H1 (cell line): ENCODE measurements around the gene PTPRF. TPM values are rescaled to one million over a fixed set of nuclear protein-coding genes. Genes with fewer than 3 reads are reported as not detected.

Experiments used
- GABPA ChIP-seq: IDR thresholded peaks from 2 replicates; pipeline ENCODE4 v1.6.1; 2011; ENCODE audit warnings: mild to moderate bottlenecking, low read length, moderate library complexity, borderline replicate concordance; ENCODE audit not compliant: insufficient read depth
- polyA plus RNA-seq, 7 experiments: library from polyadenylated mRNA; depleted of rRNA in 3 of 7; stranded (reverse) in 5 of 7; unstranded in 2 of 7; fragments of >200 nt in 5 of 7; fragments of 200-250 nt in 2 of 7; gene quantifications; 1 replicate in 5 of 7; 2 replicates in 1 of 7; 4 replicates in 1 of 7; pipeline versions ENCODE4 v1.2.1 to v1.2.3, GENCODE V29; 2011 to 2013; ENCODE audit warnings: missing spikeins in 2 of 7, mixed read lengths in 2 of 7
- total RNA-seq: library from RNA; stranded (reverse); fragmentation: NEBNext Ultra II Directional; extraction: Animal tissue kit (Norgen Biotek cat#: 25700); gene quantifications from 2 replicates; pipeline ENCODE4 v1.2.1, GENCODE V29; 2021

Gene PTPRF
- total and polyA plus RNA-seq, 2 of the 8 experiments (the other 6 are each of a cell fraction or from before 2014, with no cell fraction given): 136 to 231 TPM

DNA sequence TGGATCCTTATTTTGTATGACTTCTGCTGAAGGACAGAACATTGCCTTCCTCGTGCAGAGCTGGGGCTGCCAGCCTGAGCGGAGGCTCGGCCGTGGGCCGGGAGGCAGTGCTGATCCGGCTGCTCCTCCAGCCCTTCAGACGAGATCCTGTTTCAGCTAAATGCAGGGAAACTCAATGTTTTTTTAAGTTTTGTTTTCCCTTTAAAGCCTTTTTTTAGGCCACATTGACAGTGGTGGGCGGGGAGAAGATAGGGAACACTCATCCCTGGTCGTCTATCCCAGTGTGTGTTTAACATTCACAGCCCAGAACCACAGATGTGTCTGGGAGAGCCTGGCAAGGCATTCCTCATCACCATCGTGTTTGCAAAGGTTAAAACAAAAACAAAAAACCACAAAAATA lies 91.8 kb downstream of the PTPRF start (continued):
- no peak for TF ChIP-seq GABPA
